ENCODE measurements around the gene HDAC8. TPM values are rescaled to one million over a fixed set of nuclear protein-coding genes. Genes with fewer than 3 reads are reported as not detected.
"Not testable (repeated sequence)": the region's sequence is repeated elsewhere in the genome, so short reads cannot be mapped to it uniquely, and the experiment has no call there.

The HDAC8 gene
- total RNA-seq, 4 donors from 2014 or later, result 13.8 to 19.3 (median 18.2) TPM

- no peak for DNase-seq (ENCODE audit: low spot score in 2 of 2)
- intact Hi-C loops (cut with DNase I; ENCODE audit: low total_unique reads), result no loop called here
- H3K4me3 ChIP-seq (ENCODE audit: low read depth, poor library complexity, severe bottlenecking), result no peak overlapping the region
- TF ChIP-seq POLR2A (IDR thresholded peaks at IDR 0.05), result no peak
- TF ChIP-seq, protein P1, sequence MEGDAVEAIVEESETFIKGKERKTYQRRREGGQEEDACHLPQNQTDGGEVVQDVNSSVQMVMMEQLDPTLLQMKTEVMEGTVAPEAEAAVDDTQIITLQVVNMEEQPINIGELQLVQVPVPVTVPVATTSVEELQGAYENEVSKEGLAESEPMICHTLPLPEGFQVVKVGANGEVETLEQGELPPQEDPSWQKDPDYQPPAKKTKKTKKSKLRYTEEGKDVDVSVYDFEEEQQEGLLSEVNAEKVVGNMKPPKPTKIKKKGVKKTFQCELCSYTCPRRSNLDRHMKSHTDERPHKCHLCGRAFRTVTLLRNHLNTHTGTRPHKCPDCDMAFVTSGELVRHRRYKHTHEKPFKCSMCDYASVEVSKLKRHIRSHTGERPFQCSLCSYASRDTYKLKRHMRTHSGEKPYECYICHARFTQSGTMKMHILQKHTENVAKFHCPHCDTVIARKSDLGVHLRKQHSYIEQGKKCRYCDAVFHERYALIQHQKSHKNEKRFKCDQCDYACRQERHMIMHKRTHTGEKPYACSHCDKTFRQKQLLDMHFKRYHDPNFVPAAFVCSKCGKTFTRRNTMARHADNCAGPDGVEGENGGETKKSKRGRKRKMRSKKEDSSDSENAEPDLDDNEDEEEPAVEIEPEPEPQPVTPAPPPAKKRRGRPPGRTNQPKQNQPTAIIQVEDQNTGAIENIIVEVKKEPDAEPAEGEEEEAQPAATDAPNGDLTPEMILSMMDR (IDR thresholded peaks at IDR 0.05), result no peak
These were observed 150.8 kb downstream of the HDAC8 start for GRCh38 chrX:72421797-72422196.

- TF ChIP-seq POLR2A (IDR thresholded peaks at IDR 0.05), result no peak
- TF ChIP-seq, protein P1 (IDR thresholded peaks at IDR 0.05), result no peak
- intact Hi-C loops (cut with DNase I; ENCODE audit: low total_unique reads), result no loop called here
- no peak overlapping the region for H3K4me3 ChIP-seq (ENCODE audit: low read depth, poor library complexity, severe bottlenecking)
- WGBS, 2 donors, result 83 to 89% methylated on average over 1 of the region's 1 CpG
- DNase-seq (ENCODE audit: low spot score in 2 of 2), result no peak
These were observed 162.7 kb downstream of the HDAC8 start for GRCh38 chrX:72409993-72410392.

DNA sequence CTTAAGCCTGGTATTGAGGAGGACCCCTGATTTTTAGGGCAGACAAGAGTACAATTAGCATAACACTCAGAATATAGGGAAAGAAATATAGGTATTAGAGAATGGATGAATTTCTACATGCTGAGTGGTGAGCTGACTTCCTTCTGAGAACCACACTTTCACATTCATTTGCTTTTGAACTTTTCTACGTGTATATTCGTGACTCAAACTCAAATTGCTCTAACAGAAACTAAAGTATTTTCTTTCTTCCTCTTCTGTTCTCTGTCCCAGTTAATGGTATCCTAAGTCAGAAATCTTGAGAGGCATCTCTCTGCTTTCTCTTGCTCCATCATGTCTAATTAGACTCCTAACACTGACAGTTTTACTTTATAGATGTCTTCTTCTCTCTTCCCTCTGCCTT is 163.8 kb downstream of the HDAC8 start:
- intact Hi-C loops (cut with DNase I; ENCODE audit: low total_unique reads), result no loop called here
- no peak for DNase-seq (ENCODE audit: low spot score in 2 of 2)
- TF ChIP-seq POLR2A (IDR thresholded peaks at IDR 0.05), result no peak
- TF ChIP-seq, protein P1 (IDR thresholded peaks at IDR 0.05), result no peak
- 68 to 88% methylated on average over 2 of the region's 2 CpGs for WGBS, 2 donors
- H3K4me3 ChIP-seq (ENCODE audit: low read depth, poor library complexity, severe bottlenecking), result no peak overlapping the region

- DNase-seq (ENCODE audit: low spot score in 2 of 2); intact Hi-C loops (cut with DNase I; ENCODE audit: low total_unique reads); H3K4me3 ChIP-seq (ENCODE audit: low read depth, poor library complexity, severe bottlenecking): not testable (repeated sequence)
- 85 to 100% methylated on average over 2 of the region's 2 CpGs for WGBS, 2 donors
These were observed 167.5 kb downstream of the HDAC8 start for GRCh38 chrX:72405136-72405535.

DNA sequence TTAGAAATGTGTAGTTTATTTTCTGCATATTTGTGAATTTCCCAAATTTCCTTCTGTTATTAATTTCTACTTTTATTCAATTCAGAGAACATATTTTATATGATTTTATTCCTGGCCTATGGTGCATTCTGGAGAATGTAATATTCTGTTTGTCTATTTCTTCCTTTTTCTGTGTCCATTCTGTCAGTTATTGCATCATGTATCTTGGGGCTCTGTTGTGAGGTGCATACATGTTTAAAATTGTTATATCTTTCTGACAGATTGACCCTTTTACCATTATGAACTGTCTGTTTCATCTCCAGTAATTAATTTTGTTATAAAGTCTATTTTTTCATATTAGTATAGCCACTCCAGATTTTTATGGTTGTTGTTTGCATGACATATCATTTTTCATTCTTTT is 170.0 kb downstream of the HDAC8 start:
- intact Hi-C loops (cut with DNase I; ENCODE audit: low total_unique reads), result no loop called here
- no peak overlapping the region for H3K4me3 ChIP-seq (ENCODE audit: low read depth, poor library complexity, severe bottlenecking)
- TF ChIP-seq, protein P1 (IDR thresholded peaks at IDR 0.05), result no peak
- TF ChIP-seq POLR2A (IDR thresholded peaks at IDR 0.05), result no peak
- DNase-seq (ENCODE audit: low spot score in 2 of 2), result no peak

DNA sequence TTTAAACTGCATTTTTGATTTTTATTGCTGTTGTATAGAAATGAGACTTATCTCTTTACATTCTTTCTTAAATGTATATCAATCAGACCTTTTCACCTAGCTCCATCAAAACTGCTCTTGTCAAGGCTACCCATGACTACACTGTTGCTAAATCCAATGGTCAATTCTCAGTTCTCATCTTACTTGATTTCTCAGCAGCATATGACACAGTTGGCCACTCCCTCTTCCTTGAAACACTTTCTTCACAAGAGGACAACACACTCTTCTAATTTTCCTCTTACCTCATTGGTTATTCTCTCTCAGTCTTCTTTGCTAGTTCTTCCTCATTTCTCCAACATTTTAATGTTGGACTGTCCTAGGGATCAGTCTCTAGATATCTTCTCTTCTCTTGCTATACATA is 172.8 kb downstream of the HDAC8 start:
- H3K4me3 ChIP-seq (ENCODE audit: low read depth, poor library complexity, severe bottlenecking), result no peak overlapping the region
- intact Hi-C loops (cut with DNase I; ENCODE audit: low total_unique reads), result no loop called here
- DNase-seq (ENCODE audit: low spot score in 2 of 2), result no peak
- TF ChIP-seq, protein P1 (IDR thresholded peaks at IDR 0.05), result no peak
- TF ChIP-seq POLR2A (IDR thresholded peaks at IDR 0.05), result no peak

Data from lower leg skin (tissue), 4 donors.